ENCODE results near the gene FGL2. TPM values are rescaled to one million over a fixed set of nuclear protein-coding genes. Genes with fewer than 3 reads are reported as not detected.

The FGL2 gene
- total RNA-seq, 1 experiment from 2014 or later, result not detected

- Histone ChIP-seq H2BK20ac (ENCODE audit: low read depth, low read length, poor library complexity, severe bottlenecking) (no peak overlapping the region), H3K9ac (ENCODE audit: extremely low read depth, insufficient read length, low read length) (no peak overlapping the region), H4K8ac (replicated peaks; ENCODE audit: insufficient read length, low read depth, low read length) (no peak overlapping the region), H4K20me1 (ENCODE audit: control insufficient read depth, insufficient read depth, insufficient read length) (no peaks in the 10 kb centered on the region), H2BK120ac (ENCODE audit: low read depth, low read length, poor library complexity, severe bottlenecking) (no peak overlapping the region), H3T11ph (ENCODE audit: low read length) (no peak overlapping the region), H3K27ac (ENCODE audit: insufficient read length, low read depth, low read length) (no peak overlapping the region), H3K9me3 (ENCODE audit: control insufficient read depth, low read depth, low read length) (no peaks in the 10 kb centered on the region), H3K56ac (ENCODE audit: insufficient read length, low read depth, low read length) (no peak overlapping the region), H3K14ac (ENCODE audit: insufficient read depth, low read length) (no peak overlapping the region), H3K18ac (ENCODE audit: insufficient read length, low read depth, low read length) (no peak overlapping the region), H3K4ac (ENCODE audit: low read depth, low read length) (no peak overlapping the region), H3K23me2 (ENCODE audit: insufficient read length, low read depth, low read length, poor library complexity, severe bottlenecking) (no peaks in the 10 kb centered on the region), H2BK15ac (ENCODE audit: low read depth, low read length) (no peak overlapping the region), H2AFZ (ENCODE audit: low read length) (no peak overlapping the region), H3K27me3 (ENCODE audit: insufficient read depth, low read length) (no peaks in the 10 kb centered on the region), H3K4me1 (ENCODE audit: insufficient read depth, low read length) (no peaks in the 10 kb centered on the region), H3K79me1 (ENCODE audit: insufficient read depth, low read depth, low read length, poor library complexity, severe bottlenecking) (no peaks in the 10 kb centered on the region), H2AK5ac (ENCODE audit: insufficient read length, low read length) (no peak overlapping the region), H3K79me2 (ENCODE audit: insufficient read depth, low read length) (no peaks in the 10 kb centered on the region), H3K4me2 (ENCODE audit: insufficient read depth, insufficient read length, low read length) (no peak overlapping the region), H3K23ac (ENCODE audit: insufficient read length, low read depth, low read length) (no peak overlapping the region), H4K91ac (ENCODE audit: insufficient read length, low read depth, low read length) (no peak overlapping the region), H4K5ac (ENCODE audit: insufficient read length, low read depth, low read length) (no peak overlapping the region), H2BK12ac (ENCODE audit: insufficient read length, low read depth, low read length) (no peak overlapping the region), H2BK5ac (ENCODE audit: insufficient read length, low read length) (no peak overlapping the region)
- H3K9me3 Mint-ChIP-seq, result no peaks in the 10 kb centered on the region
- no peaks in the 10 kb centered on the region for H3K36me3 Mint-ChIP-seq (ENCODE audit: insufficient read depth in 1 of 3, low read depth in 3 of 3)
- WGBS (ENCODE audit: extremely low coverage, insufficient read length, low lambda C conversion rate), result no CpG with 5 or more reads among the region's 4 CpGs
- no peak for TF ChIP-seq CTCF (conservative IDR thresholded peaks at IDR 0.05)
- DNase-seq, result no peak
- no peaks in the 10 kb centered on the region for H3K27me3 Mint-ChIP-seq (ENCODE audit: low read depth)
- H3K4me1 Mint-ChIP-seq, result no peaks in the 10 kb centered on the region
- H3K4me3 Mint-ChIP-seq, result no peak overlapping the region
- no peak overlapping the region for H3K27ac Mint-ChIP-seq
Measured at GRCh38 chr7:77188731-77189437, 10.7 kb downstream of the FGL2 start.
